ENCODE data around the gene RERE. TPM values are rescaled to one million over a fixed set of nuclear protein-coding genes. Genes with fewer than 3 reads are reported as not detected.

RERE gene
- total and polyA plus RNA-seq, 2 experiments from 2014 or later, result 148 to 170 TPM

DNA sequence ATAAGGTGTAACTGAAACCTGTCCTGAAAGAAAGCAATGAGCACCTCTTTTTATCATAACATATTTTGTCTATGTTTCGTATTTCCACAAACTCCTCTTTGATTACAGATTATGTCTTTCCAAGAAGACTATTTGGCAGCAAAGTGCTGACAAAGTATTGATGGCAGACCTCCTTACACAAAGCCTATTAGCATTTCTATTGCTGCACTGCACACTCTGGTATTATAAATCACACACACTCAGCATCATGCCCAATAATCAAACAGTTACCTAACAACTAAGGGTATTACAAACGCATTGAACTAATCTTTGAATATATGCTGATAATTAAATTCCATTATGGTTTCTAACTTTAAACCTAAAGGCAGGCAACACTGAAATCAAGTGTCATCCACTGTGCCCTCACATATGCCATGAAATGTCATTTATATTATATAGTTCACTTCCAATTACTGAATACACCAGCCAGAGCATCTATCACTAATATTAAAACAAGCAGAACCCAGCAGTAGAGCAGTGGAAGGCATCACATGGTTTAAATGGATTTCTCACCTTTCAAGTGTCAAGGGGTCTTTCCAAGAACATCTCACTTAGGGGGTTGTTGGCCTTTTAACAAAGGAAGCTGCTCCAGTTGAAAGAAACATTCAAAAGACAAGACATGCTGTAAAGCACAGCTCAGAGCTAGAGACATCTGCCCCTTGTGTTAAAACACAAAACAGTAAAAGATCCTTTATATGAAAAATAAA is 239.1 kb downstream of the RERE start (continued):
- TF ChIP-seq, protein P1, sequence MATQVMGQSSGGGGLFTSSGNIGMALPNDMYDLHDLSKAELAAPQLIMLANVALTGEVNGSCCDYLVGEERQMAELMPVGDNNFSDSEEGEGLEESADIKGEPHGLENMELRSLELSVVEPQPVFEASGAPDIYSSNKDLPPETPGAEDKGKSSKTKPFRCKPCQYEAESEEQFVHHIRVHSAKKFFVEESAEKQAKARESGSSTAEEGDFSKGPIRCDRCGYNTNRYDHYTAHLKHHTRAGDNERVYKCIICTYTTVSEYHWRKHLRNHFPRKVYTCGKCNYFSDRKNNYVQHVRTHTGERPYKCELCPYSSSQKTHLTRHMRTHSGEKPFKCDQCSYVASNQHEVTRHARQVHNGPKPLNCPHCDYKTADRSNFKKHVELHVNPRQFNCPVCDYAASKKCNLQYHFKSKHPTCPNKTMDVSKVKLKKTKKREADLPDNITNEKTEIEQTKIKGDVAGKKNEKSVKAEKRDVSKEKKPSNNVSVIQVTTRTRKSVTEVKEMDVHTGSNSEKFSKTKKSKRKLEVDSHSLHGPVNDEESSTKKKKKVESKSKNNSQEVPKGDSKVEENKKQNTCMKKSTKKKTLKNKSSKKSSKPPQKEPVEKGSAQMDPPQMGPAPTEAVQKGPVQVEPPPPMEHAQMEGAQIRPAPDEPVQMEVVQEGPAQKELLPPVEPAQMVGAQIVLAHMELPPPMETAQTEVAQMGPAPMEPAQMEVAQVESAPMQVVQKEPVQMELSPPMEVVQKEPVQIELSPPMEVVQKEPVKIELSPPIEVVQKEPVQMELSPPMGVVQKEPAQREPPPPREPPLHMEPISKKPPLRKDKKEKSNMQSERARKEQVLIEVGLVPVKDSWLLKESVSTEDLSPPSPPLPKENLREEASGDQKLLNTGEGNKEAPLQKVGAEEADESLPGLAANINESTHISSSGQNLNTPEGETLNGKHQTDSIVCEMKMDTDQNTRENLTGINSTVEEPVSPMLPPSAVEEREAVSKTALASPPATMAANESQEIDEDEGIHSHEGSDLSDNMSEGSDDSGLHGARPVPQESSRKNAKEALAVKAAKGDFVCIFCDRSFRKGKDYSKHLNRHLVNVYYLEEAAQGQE (IDR thresholded peaks at IDR 0.05; ENCODE audit: unreplicated experiment), result no peak

DNA sequence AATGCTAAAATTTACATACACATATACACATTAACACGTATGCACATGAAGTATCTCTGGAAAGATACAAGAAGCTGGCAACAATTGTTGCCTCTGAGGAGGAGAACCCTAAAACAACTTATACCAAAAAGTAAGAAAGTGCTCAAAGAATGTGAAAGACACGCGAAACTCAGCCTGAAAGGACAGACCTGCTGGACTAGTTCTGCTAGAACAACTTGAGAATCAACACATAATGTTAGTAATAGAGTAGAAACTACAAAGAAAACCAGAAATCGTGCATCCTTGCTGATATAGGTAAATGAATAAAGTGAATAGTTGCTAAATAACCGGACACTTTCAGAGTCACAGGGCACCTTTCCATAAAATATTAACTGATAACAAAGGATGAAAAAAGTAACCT is 242.5 kb downstream of the RERE start:
- Histone ChIP-seq H3K27ac (ENCODE audit: low read depth) (no peak overlapping the region), H3K4me2 (no peak overlapping the region), H2AFZ (no peak overlapping the region), H4K20me1 (replicated peaks; ENCODE audit: insufficient read depth) (peaks cover 32% of the 10 kb centered on the region), H3K27me3 (ENCODE audit: insufficient read depth) (no peaks in the 10 kb centered on the region), H3K36me3 (ENCODE audit: insufficient read depth) (no peaks in the 10 kb centered on the region), H3K4me3 (no peak overlapping the region), H3K9me2 (ENCODE audit: insufficient read depth) (no peaks in the 10 kb centered on the region), H3K79me2 (replicated peaks; ENCODE audit: insufficient read depth) (peaks cover 98% of the 10 kb centered on the region), H3F3A (replicated peaks; ENCODE audit: low read depth) (no peaks in the 10 kb centered on the region), H3K4me1 (ENCODE audit: insufficient read depth) (peaks cover 25% of the 10 kb centered on the region)
- Mint-ChIP-seq H3K9me3 (no peaks in the 10 kb centered on the region), H3K36me3 (ENCODE audit: low read depth) (no peaks in the 10 kb centered on the region), H3K4me1 (peaks cover 39% of the 10 kb centered on the region), H3K4me3 (no peak overlapping the region), H3K27me3 (ENCODE audit: insufficient read depth, low read depth, poor library complexity) (peaks cover 3% of the 10 kb centered on the region), H3K27ac (no peak overlapping the region)
- DNase-seq (ENCODE audit: low spot score) (no peak), ATAC-seq (no peak)
- TF ChIP-seq EZH2 (IDR thresholded peaks at IDR 0.05; ENCODE audit: low read depth, unreplicated experiment) (no peak), EZH2phosphoT487 (IDR thresholded peaks at IDR 0.05; ENCODE audit: unreplicated experiment) (no peak), NANOG (IDR thresholded peaks at IDR 0.05; ENCODE audit: borderline replicate concordance) (no peak), ZNF331 (CRISPR knock-in tag; IDR thresholded peaks at IDR 0.05; ENCODE audit: low read depth) (no peak), STAT1 (IDR thresholded peaks at IDR 0.05; ENCODE audit: unreplicated experiment) (no peak), POLR2AphosphoS5 (IDR thresholded peaks at IDR 0.05; ENCODE audit: low read depth) (no peak), ZNF114 (CRISPR knock-in tag; IDR thresholded peaks at IDR 0.05) (no peak)
- TF ChIP-seq, protein P2, sequence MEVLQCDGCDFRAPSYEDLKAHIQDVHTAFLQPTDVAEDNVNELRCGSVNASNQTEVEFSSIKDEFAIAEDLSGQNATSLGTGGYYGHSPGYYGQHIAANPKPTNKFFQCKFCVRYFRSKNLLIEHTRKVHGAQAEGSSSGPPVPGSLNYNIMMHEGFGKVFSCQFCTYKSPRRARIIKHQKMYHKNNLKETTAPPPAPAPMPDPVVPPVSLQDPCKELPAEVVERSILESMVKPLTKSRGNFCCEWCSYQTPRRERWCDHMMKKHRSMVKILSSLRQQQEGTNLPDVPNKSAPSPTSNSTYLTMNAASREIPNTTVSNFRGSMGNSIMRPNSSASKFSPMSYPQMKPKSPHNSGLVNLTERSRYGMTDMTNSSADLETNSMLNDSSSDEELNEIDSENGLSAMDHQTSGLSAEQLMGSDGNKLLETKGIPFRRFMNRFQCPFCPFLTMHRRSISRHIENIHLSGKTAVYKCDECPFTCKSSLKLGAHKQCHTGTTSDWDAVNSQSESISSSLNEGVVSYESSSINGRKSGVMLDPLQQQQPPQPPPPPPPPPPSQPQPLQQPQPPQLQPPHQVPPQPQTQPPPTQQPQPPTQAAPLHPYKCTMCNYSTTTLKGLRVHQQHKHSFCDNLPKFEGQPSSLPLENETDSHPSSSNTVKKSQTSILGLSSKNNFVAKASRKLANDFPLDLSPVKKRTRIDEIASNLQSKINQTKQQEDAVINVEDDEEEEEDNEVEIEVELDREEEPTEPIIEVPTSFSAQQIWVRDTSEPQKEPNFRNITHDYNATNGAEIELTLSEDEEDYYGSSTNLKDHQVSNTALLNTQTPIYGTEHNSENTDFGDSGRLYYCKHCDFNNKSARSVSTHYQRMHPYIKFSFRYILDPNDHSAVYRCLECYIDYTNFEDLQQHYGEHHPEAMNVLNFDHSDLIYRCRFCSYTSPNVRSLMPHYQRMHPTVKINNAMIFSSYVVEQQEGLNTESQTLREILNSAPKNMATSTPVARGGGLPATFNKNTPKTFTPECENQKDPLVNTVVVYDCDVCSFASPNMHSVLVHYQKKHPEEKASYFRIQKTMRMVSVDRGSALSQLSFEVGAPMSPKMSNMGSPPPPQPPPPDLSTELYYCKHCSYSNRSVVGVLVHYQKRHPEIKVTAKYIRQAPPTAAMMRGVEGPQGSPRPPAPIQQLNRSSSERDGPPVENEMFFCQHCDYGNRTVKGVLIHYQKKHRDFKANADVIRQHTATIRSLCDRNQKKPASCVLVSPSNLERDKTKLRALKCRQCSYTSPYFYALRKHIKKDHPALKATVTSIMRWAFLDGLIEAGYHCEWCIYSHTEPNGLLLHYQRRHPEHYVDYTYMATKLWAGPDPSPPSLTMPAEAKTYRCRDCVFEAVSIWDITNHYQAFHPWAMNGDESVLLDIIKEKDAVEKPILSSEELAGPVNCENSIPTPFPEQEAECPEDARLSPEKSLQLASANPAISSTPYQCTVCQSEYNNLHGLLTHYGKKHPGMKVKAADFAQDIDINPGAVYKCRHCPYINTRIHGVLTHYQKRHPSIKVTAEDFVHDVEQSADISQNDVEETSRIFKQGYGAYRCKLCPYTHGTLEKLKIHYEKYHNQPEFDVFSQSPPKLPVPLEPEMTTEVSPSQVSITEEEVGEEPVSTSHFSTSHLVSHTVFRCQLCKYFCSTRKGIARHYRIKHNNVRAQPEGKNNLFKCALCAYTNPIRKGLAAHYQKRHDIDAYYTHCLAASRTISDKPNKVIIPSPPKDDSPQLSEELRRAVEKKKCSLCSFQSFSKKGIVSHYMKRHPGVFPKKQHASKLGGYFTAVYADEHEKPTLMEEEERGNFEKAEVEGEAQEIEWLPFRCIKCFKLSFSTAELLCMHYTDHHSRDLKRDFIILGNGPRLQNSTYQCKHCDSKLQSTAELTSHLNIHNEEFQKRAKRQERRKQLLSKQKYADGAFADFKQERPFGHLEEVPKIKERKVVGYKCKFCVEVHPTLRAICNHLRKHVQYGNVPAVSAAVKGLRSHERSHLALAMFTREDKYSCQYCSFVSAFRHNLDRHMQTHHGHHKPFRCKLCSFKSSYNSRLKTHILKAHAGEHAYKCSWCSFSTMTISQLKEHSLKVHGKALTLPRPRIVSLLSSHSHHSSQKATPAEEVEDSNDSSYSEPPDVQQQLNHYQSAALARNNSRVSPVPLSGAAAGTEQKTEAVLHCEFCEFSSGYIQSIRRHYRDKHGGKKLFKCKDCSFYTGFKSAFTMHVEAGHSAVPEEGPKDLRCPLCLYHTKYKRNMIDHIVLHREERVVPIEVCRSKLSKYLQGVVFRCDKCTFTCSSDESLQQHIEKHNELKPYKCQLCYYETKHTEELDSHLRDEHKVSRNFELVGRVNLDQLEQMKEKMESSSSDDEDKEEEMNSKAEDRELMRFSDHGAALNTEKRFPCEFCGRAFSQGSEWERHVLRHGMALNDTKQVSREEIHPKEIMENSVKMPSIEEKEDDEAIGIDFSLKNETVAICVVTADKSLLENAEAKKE (CRISPR knock-in tag; IDR thresholded peaks at IDR 0.05), result no peak
- TF ChIP-seq, protein P3, sequence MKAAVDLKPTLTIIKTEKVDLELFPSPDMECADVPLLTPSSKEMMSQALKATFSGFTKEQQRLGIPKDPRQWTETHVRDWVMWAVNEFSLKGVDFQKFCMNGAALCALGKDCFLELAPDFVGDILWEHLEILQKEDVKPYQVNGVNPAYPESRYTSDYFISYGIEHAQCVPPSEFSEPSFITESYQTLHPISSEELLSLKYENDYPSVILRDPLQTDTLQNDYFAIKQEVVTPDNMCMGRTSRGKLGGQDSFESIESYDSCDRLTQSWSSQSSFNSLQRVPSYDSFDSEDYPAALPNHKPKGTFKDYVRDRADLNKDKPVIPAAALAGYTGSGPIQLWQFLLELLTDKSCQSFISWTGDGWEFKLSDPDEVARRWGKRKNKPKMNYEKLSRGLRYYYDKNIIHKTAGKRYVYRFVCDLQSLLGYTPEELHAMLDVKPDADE (IDR thresholded peaks at IDR 0.05), result no peak
- TF ChIP-seq, protein P1 (IDR thresholded peaks at IDR 0.05; ENCODE audit: unreplicated experiment), result no peak
